Measurements from ENCODE around the gene B4GALT7.

Gene B4GALT7

GRCh38 chr5:177565046-177565445 is 34.9 kb upstream of the B4GALT7 start:
- Histone ChIP-seq H3K27me3 (ENCODE audit: control insufficient read depth in 1 of 2, insufficient read depth in 2 of 2, low read length in 2 of 2) (no peaks in the 10 kb centered on the region), H3K9me3 (ENCODE audit: control insufficient read depth in 1 of 2, low read length in 2 of 2) (no peaks in the 10 kb centered on the region), H3K9ac (ENCODE audit: low read depth in 1 of 2, low read length in 2 of 2) (no peak overlapping the region), H3K4me3 (ENCODE audit: low read depth in 1 of 2, low read length in 2 of 2) (no peak overlapping the region), H3K27ac (ENCODE audit: low read depth, low read length) (no peak overlapping the region), H3K36me3 (ENCODE audit: control insufficient read depth in 1 of 2, insufficient read depth in 2 of 2, low read length in 2 of 2) (no peaks in the 10 kb centered on the region), H3K4me1 (ENCODE audit: control insufficient read depth in 1 of 2, insufficient read depth in 2 of 2, low read length in 2 of 2) (no peaks in the 10 kb centered on the region)

DNA sequence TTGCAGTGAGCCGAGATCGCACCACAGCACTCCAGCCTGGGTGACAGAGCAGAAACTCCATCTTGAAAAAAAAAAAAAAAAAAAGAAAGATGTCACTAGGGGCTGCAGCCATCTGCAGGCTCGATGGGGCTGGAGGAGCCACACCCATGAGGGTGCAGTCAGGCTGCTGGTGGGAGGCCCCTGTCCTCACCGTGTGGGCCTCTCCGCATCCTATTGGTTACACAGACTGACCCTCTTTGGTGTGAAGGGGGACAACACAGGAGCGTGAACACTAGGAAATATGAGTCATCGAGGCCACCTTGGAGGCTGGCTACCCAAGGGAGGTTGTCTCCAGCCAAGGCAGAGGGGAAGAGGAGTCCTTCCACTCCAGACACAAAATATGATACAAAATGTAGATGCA is 31.6 kb upstream of the B4GALT7 start:
- Histone ChIP-seq H3K27ac (ENCODE audit: low read depth, low read length) (no peak overlapping the region), H3K4me3 (ENCODE audit: low read depth in 1 of 2, low read length in 2 of 2) (no peak overlapping the region), H3K27me3 (ENCODE audit: control insufficient read depth in 1 of 2, insufficient read depth in 2 of 2, low read length in 2 of 2) (no peaks in the 10 kb centered on the region), H3K9ac (ENCODE audit: low read depth in 1 of 2, low read length in 2 of 2) (no peak overlapping the region), H3K9me3 (ENCODE audit: control insufficient read depth in 1 of 2, low read length in 2 of 2) (no peaks in the 10 kb centered on the region), H3K4me1 (ENCODE audit: control insufficient read depth in 1 of 2, insufficient read depth in 2 of 2, low read length in 2 of 2) (no peaks in the 10 kb centered on the region), H3K36me3 (ENCODE audit: control insufficient read depth in 1 of 2, insufficient read depth in 2 of 2, low read length in 2 of 2) (no peaks in the 10 kb centered on the region)

DNA sequence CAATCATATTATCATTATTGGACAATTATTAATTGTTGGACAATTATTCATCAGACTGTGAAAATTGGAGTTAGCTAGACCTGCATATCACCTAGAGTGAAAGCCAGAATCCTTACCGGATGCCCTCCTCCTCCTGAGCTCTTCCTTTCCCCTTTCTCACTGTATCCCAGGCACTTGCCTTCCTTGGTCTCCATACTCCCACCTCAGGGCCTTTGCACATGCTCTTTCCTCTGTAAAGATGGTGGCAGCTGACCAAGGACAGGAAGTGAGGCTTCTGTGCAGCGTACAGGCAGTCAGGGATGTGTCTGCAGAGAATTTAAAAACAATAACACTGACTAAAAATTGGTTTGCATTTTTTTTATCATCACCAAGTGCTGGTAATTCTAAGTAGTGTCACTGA is 30.0 kb upstream of the B4GALT7 start:
- Histone ChIP-seq H3K9me3 (ENCODE audit: control insufficient read depth in 1 of 2, low read length in 2 of 2) (no peaks in the 10 kb centered on the region), H3K27ac (ENCODE audit: low read depth, low read length) (no peak overlapping the region), H3K36me3 (ENCODE audit: control insufficient read depth in 1 of 2, insufficient read depth in 2 of 2, low read length in 2 of 2) (no peaks in the 10 kb centered on the region), H3K9ac (ENCODE audit: low read depth in 1 of 2, low read length in 2 of 2) (no peak overlapping the region), H3K4me1 (ENCODE audit: control insufficient read depth in 1 of 2, insufficient read depth in 2 of 2, low read length in 2 of 2) (no peaks in the 10 kb centered on the region), H3K27me3 (ENCODE audit: control insufficient read depth in 1 of 2, insufficient read depth in 2 of 2, low read length in 2 of 2) (no peaks in the 10 kb centered on the region), H3K4me3 (ENCODE audit: low read depth in 1 of 2, low read length in 2 of 2) (no peak overlapping the region)

DNA sequence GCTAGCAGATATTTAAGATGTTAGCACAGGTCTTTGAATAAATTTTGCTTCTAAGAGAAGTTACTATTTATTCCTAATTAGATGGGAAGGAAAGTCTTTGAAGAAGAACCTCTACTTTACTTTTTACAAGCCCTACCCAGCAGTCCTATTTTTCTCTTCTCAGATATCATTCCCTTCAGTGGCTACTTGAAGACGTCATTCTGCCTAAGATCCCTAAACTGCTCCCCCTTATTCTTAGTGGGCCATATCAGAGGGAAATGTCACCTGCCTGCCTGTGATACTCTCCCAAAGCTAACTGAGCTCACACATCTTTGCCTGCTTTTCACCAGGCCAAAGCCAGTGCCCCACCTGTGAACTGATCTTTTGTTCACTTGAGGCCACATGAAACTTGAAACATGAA is 24.4 kb upstream of the B4GALT7 start:
- Histone ChIP-seq H3K36me3 (ENCODE audit: control insufficient read depth in 1 of 2, insufficient read depth in 2 of 2, low read length in 2 of 2) (no peaks in the 10 kb centered on the region), H3K9ac (ENCODE audit: low read depth in 1 of 2, low read length in 2 of 2) (no peak overlapping the region), H3K4me3 (ENCODE audit: low read depth in 1 of 2, low read length in 2 of 2) (no peak overlapping the region), H3K4me1 (ENCODE audit: control insufficient read depth in 1 of 2, insufficient read depth in 2 of 2, low read length in 2 of 2) (no peaks in the 10 kb centered on the region), H3K27me3 (ENCODE audit: control insufficient read depth in 1 of 2, insufficient read depth in 2 of 2, low read length in 2 of 2) (no peaks in the 10 kb centered on the region), H3K9me3 (ENCODE audit: control insufficient read depth in 1 of 2, low read length in 2 of 2) (no peaks in the 10 kb centered on the region), H3K27ac (ENCODE audit: low read depth, low read length) (no peak overlapping the region)

- no peaks in the 10 kb centered on the region for H3K4me1 ChIP-seq (ENCODE audit: control insufficient read depth in 1 of 2, insufficient read depth in 2 of 2, low read length in 2 of 2)
- H3K9ac ChIP-seq (ENCODE audit: low read depth in 1 of 2, low read length in 2 of 2) = no peak overlapping the region
- H3K27ac ChIP-seq (ENCODE audit: low read depth, low read length) = no peak overlapping the region
- H3K4me3 ChIP-seq (ENCODE audit: low read depth in 1 of 2, low read length in 2 of 2) = no peak overlapping the region
- H3K27me3 ChIP-seq (ENCODE audit: control insufficient read depth in 1 of 2, insufficient read depth in 2 of 2, low read length in 2 of 2) = no peaks in the 10 kb centered on the region
- no peaks in the 10 kb centered on the region for H3K9me3 ChIP-seq (ENCODE audit: control insufficient read depth in 1 of 2, low read length in 2 of 2)
- no peaks in the 10 kb centered on the region for H3K36me3 ChIP-seq (ENCODE audit: control insufficient read depth in 1 of 2, insufficient read depth in 2 of 2, low read length in 2 of 2)
Measured at GRCh38 chr5:177576169-177576568, 23.8 kb upstream of the B4GALT7 start.

DNA sequence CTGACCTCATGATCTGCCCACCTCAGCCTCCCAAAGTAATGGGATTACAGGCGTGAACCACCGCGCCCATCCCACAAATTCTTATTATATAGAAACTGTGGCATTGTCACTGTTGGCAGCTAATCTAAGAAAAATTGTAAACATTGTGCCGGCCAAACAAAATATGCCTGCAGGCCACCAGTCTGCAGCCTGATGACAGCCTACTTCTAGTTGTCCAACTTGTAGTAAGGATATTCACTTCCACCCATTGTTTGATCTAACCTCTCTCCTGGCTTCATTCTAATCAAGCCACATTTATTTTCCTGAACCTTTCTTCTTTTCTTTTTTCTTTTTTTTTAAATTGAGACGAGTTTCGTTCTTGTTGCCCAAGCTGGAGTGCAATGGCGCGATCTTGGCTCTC is 21.6 kb upstream of the B4GALT7 start:
- Histone ChIP-seq H3K4me3 (ENCODE audit: low read depth in 1 of 2, low read length in 2 of 2) (no peak overlapping the region), H3K36me3 (ENCODE audit: control insufficient read depth in 1 of 2, insufficient read depth in 2 of 2, low read length in 2 of 2) (no peaks in the 10 kb centered on the region), H3K9me3 (ENCODE audit: control insufficient read depth in 1 of 2, low read length in 2 of 2) (no peaks in the 10 kb centered on the region), H3K4me1 (ENCODE audit: control insufficient read depth in 1 of 2, insufficient read depth in 2 of 2, low read length in 2 of 2) (no peaks in the 10 kb centered on the region), H3K27me3 (ENCODE audit: control insufficient read depth in 1 of 2, insufficient read depth in 2 of 2, low read length in 2 of 2) (no peaks in the 10 kb centered on the region), H3K9ac (ENCODE audit: low read depth in 1 of 2, low read length in 2 of 2) (no peak overlapping the region), H3K27ac (ENCODE audit: low read depth, low read length) (no peak overlapping the region)

GRCh38 chr5:177588413-177588909 is 11.5 kb upstream of the B4GALT7 start:
- Histone ChIP-seq H3K27me3 (ENCODE audit: control insufficient read depth in 1 of 2, insufficient read depth in 2 of 2, low read length in 2 of 2) (peaks cover 0 to 3% of the 10 kb centered on the region in 2 donors), H3K4me1 (ENCODE audit: control insufficient read depth in 1 of 2, insufficient read depth in 2 of 2, low read length in 2 of 2) (peaks cover 12 to 16% of the 10 kb centered on the region in 2 donors)

DNA sequence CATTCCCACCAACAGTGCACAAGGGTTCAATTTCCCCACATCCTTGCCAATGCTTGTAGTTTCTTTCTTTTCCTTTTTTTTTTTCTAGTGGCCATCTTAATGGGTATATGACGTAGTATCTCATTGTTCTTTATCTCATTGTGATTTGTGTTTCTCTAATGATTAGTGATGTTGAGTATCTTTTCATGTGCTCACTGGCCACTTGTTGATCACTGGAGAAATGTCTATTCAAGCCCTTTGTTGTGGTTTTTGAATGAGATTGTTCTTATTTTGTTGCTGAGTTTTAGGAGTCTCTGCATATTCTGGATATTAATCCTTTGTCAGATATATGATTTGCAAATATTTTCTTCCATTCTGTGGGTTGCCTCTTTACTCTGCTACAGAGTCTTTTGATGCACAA is 9.5 kb upstream of the B4GALT7 start:
- H3K4me1 ChIP-seq (ENCODE audit: control insufficient read depth in 1 of 2, insufficient read depth in 2 of 2, low read length in 2 of 2) = peaks cover 18 to 20% of the 10 kb centered on the region in 2 donors
- H3K9me3 ChIP-seq (ENCODE audit: control insufficient read depth in 1 of 2, low read length in 2 of 2) = no peaks in the 10 kb centered on the region
- H3K27me3 ChIP-seq (ENCODE audit: control insufficient read depth in 1 of 2, insufficient read depth in 2 of 2, low read length in 2 of 2) = peaks cover 0 to 3% of the 10 kb centered on the region in 2 donors
- no peak overlapping the region for H3K4me3 ChIP-seq (ENCODE audit: low read depth in 1 of 2, low read length in 2 of 2)
- H3K9ac ChIP-seq (ENCODE audit: low read depth in 1 of 2, low read length in 2 of 2) = no peak overlapping the region
- H3K27ac ChIP-seq (ENCODE audit: low read depth, low read length) = no peak overlapping the region
- H3K36me3 ChIP-seq (ENCODE audit: control insufficient read depth in 1 of 2, insufficient read depth in 2 of 2, low read length in 2 of 2) = peaks cover 16 to 22% of the 10 kb centered on the region in 2 donors

More at GRCh38 chr5:177588413-177588909, 11.5 kb upstream of the B4GALT7 start:
- Histone ChIP-seq H3K4me3 (ENCODE audit: low read depth in 1 of 2, low read length in 2 of 2) (no peak overlapping the region), H3K36me3 (ENCODE audit: control insufficient read depth in 1 of 2, insufficient read depth in 2 of 2, low read length in 2 of 2) (peaks cover 0 to 3% of the 10 kb centered on the region in 2 donors), H3K27ac (ENCODE audit: low read depth, low read length) (no peak overlapping the region), H3K9ac (ENCODE audit: low read depth in 1 of 2, low read length in 2 of 2) (no peak overlapping the region), H3K9me3 (ENCODE audit: control insufficient read depth in 1 of 2, low read length in 2 of 2) (no peaks in the 10 kb centered on the region)

DNA sequence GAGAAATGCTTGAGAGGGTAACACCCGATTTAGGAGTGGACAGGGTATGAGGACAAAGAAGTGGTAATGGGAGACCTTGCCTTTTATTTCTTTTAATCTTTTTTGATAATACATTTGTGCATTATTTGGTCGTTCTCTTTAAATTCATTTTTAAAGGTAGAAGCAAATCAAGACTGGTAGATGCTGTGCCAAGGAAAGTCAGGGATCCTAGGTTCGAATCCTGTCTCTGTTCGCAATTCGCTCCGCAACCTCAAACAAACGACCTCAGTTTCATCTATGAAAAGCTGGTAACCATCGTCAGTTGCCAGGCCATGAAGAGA is 8.3 kb upstream of the B4GALT7 start:
- Histone ChIP-seq H3K36me3 (ENCODE audit: control insufficient read depth in 1 of 2, insufficient read depth in 2 of 2, low read length in 2 of 2) (peaks cover 22 to 35% of the 10 kb centered on the region in 2 donors), H3K4me3 (ENCODE audit: low read depth in 1 of 2, low read length in 2 of 2) (peak overlapping the region; percentile 78 to 99), H3K9ac (ENCODE audit: low read depth in 1 of 2, low read length in 2 of 2) (peak overlapping the region in 1 of 2 donors; percentile 90), H3K4me1 (ENCODE audit: control insufficient read depth in 1 of 2, insufficient read depth in 2 of 2, low read length in 2 of 2) (peaks cover 18 to 20% of the 10 kb centered on the region in 2 donors), H3K27me3 (ENCODE audit: control insufficient read depth in 1 of 2, insufficient read depth in 2 of 2, low read length in 2 of 2) (peaks cover 0 to 3% of the 10 kb centered on the region in 2 donors), H3K9me3 (ENCODE audit: control insufficient read depth in 1 of 2, low read length in 2 of 2) (no peaks in the 10 kb centered on the region), H3K27ac (ENCODE audit: low read depth, low read length) (no peak overlapping the region)

GRCh38 chr5:177592010-177592834 is 7.7 kb upstream of the B4GALT7 start, which contains the start of gene TMED9:
Gene TMED9, plus strand, starts transcription at chr5:177592203. Its CDS starts 12 bp downstream, at chr5:177592215.
- Histone ChIP-seq H3K4me3 (ENCODE audit: low read depth in 1 of 2, low read length in 2 of 2) (peak within 1 kb of the TSS; percentile 78 to 99), H3K9me3 (ENCODE audit: control insufficient read depth in 1 of 2, low read length in 2 of 2) (no peaks in the 10 kb centered on the region), H3K9ac (ENCODE audit: low read depth in 1 of 2, low read length in 2 of 2) (peak within 1 kb of the TSS; percentile 85 to 90), H3K36me3 (ENCODE audit: control insufficient read depth in 1 of 2, insufficient read depth in 2 of 2, low read length in 2 of 2) (peaks cover 23 to 37% of the 10 kb centered on the region in 2 donors), H3K27me3 (ENCODE audit: control insufficient read depth in 1 of 2, insufficient read depth in 2 of 2, low read length in 2 of 2) (peaks cover 0 to 3% of the 10 kb centered on the region in 2 donors), H3K4me1 (ENCODE audit: control insufficient read depth in 1 of 2, insufficient read depth in 2 of 2, low read length in 2 of 2) (peaks cover 18 to 20% of the 10 kb centered on the region in 2 donors), H3K27ac (ENCODE audit: low read depth, low read length) (peak within 1 kb of the TSS; percentile 72)

All from duodenal mucosa (tissue), 2 donors.